Measurements from ENCODE around the gene WNT4. TPM values are rescaled to one million over a fixed set of nuclear protein-coding genes. Genes with fewer than 3 reads are reported as not detected.

Gene WNT4
- total RNA-seq, 1 donor from 2014 or later = 26.4 TPM

DNA sequence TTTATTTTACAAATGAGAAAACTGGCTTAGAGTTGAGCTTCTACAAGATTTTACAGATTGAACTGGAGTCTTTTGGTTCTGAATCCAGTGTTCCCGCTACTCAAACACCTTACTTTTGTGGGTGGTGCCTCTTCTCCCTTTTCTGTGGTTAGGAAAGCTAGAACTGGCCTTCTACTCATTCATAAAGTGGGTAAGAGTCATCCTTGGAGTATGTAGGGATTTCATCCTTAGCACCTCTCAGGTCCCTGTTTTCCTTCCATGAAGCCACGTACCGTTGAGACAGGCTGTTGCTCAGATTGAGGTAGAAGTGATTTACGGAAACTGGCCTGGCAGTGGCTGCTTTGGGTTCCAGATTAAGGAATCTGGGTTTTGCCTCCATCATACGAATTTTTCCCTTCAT lies 35.8 kb downstream of the WNT4 start:
- peaks cover 28% of the 10 kb centered on the region for H3K36me3 Mint-ChIP-seq
- H3K27ac Mint-ChIP-seq = no peak overlapping the region
- H3K27me3 Mint-ChIP-seq = no peaks in the 10 kb centered on the region
- H3K9me3 Mint-ChIP-seq = no peaks in the 10 kb centered on the region
- TF ChIP-seq, protein P1, sequence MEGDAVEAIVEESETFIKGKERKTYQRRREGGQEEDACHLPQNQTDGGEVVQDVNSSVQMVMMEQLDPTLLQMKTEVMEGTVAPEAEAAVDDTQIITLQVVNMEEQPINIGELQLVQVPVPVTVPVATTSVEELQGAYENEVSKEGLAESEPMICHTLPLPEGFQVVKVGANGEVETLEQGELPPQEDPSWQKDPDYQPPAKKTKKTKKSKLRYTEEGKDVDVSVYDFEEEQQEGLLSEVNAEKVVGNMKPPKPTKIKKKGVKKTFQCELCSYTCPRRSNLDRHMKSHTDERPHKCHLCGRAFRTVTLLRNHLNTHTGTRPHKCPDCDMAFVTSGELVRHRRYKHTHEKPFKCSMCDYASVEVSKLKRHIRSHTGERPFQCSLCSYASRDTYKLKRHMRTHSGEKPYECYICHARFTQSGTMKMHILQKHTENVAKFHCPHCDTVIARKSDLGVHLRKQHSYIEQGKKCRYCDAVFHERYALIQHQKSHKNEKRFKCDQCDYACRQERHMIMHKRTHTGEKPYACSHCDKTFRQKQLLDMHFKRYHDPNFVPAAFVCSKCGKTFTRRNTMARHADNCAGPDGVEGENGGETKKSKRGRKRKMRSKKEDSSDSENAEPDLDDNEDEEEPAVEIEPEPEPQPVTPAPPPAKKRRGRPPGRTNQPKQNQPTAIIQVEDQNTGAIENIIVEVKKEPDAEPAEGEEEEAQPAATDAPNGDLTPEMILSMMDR (conservative IDR thresholded peaks at IDR 0.05) = no peak
- no peak for DNase-seq (ENCODE audit: extremely low spot score, unreplicated experiment)
- H3K4me3 Mint-ChIP-seq = no peak overlapping the region
- H3K4me1 Mint-ChIP-seq (ENCODE audit: unreplicated experiment) = peaks cover 43% of the 10 kb centered on the region

DNA sequence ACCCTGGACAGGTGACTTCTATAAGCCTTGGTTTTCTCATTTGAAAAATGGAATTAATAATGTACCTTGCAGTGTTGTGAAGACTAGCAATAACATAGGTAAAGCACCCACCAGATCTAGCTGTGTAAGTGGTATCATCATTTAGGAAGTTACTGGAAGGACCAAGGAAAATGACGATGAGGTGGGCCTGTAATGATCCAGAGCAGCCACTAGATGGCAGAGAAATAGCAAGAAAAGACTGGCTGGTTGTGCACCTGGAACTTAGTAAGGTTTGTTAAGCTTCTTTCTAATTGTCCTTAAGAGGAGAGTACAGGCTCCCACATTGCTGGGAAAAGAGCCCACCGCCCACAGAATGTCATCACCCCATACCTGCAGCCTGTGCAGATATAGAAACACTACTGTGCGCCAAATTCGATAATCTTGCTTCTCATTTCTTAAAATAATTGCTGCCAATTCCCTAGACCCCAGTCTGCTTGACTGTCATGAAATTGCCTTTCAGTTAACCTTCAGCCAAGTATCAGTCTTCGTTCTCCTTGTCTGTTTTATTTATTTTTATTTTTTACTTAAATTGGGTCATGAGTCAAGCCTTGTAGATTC lies 37.2 kb downstream of the WNT4 start:
- peaks cover 41% of the 10 kb centered on the region for H3K4me1 Mint-ChIP-seq (ENCODE audit: unreplicated experiment)
- no peaks in the 10 kb centered on the region for H3K27me3 Mint-ChIP-seq
- TF ChIP-seq, protein P1 (conservative IDR thresholded peaks at IDR 0.05) = peak; percentile 91
- H3K27ac Mint-ChIP-seq = peak overlapping the region; percentile 75
- DNase-seq (ENCODE audit: extremely low spot score, unreplicated experiment) = no peak
- H3K9me3 Mint-ChIP-seq = no peaks in the 10 kb centered on the region
- H3K36me3 Mint-ChIP-seq = peaks cover 28% of the 10 kb centered on the region
- H3K4me3 Mint-ChIP-seq = peak overlapping the region; percentile 6

DNA sequence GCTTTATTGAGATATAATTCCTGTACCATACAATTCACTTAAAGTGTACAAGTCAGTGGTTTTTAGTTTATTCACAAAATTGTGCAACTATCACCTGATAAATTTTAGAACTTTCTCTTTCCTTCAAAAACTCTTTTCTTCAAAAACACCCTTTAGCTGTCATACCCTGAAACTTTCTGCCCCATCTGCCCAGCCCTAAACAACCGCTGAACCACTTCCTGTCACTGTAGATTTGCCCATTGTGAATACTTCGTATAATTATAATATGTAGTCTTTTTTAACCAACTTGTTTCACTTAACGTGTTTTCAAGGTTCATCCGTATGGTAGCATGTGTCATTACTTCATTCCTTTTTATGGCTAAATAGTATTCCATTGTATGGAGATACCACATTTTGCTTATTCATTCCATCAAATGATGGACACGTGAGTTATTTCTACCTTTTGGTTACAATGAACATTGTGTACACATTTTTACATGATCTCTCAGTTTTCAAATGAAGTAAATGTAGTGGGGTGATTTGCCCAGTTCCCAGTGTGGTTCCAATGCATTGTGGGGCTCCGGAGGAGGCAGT lies 37.9 kb downstream of the WNT4 start:
- Mint-ChIP-seq H3K27ac (peak overlapping the region; percentile 75), H3K27me3 (no peaks in the 10 kb centered on the region), H3K36me3 (peaks cover 28% of the 10 kb centered on the region), H3K4me1 (ENCODE audit: unreplicated experiment) (peaks cover 41% of the 10 kb centered on the region), H3K4me3 (no peak overlapping the region), H3K9me3 (no peaks in the 10 kb centered on the region)
- no peak for DNase-seq (ENCODE audit: extremely low spot score, unreplicated experiment)
- TF ChIP-seq, protein P1 (conservative IDR thresholded peaks at IDR 0.05) = no peak

DNA sequence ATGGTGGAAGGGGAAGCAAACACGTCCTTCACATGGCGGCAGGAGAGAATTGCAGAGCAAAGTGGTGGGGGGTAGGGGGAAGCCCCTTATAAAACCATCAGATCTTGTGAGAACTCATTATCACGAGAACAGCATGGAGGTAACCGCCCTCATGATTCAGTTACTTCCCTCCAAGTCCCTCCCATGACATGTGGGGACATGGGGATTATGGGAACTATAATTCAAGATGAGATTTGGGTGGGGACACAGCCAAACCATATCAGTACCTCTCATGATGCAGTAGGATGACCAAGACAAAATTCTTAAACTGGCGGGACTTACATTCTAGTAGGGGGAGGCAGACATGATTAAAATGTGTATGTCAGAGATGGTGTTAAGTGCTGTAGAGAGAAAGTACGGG lies 38.8 kb downstream of the WNT4 start:
- TF ChIP-seq, protein P1 (conservative IDR thresholded peaks at IDR 0.05) = no peak
- DNase-seq (ENCODE audit: extremely low spot score, unreplicated experiment) = no peak
- Mint-ChIP-seq H3K9me3 (no peaks in the 10 kb centered on the region), H3K4me1 (ENCODE audit: unreplicated experiment) (peaks cover 33% of the 10 kb centered on the region), H3K36me3 (peaks cover 32% of the 10 kb centered on the region), H3K27me3 (no peaks in the 10 kb centered on the region), H3K4me3 (no peak overlapping the region), H3K27ac (no peak overlapping the region)

DNA sequence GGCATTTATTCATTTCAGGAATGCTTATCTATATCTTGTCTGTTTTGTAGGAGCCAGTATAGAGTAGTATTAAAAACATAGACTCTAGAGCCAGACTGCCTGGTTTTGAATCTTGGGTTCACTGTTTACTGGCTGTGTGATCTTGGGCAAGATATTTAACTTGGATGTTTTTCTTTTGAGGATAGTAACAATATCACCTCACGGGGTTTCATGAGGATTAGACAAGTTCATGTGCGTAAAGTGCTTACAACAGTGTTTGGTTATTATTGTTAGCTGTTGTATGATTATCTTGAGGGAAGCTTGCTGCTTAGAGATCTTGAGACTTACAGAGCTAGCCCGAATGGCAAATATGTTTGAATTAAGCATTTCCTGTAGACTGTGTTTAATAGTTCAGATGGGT lies 40.2 kb downstream of the WNT4 start:
- no peaks in the 10 kb centered on the region for H3K27me3 Mint-ChIP-seq
- peaks cover 20% of the 10 kb centered on the region for H3K4me1 Mint-ChIP-seq (ENCODE audit: unreplicated experiment)
- H3K4me3 Mint-ChIP-seq = no peak overlapping the region
- H3K9me3 Mint-ChIP-seq = no peaks in the 10 kb centered on the region
- DNase-seq (ENCODE audit: extremely low spot score, unreplicated experiment) = no peak
- TF ChIP-seq, protein P1 (conservative IDR thresholded peaks at IDR 0.05) = no peak
- peak overlapping the region; percentile 48 for H3K27ac Mint-ChIP-seq
- peaks cover 27% of the 10 kb centered on the region for H3K36me3 Mint-ChIP-seq
